Measurements from ENCODE around the gene PET100.

Gene PET100

GRCh38 chr19:7629347-7630054 is at the start of gene PET100, which contains the start of gene XAB2:
Gene PET100 (plus strand): TSS chr19:7629793. CDS start chr19:7629834, 41 bp downstream.
Gene XAB2 (minus strand): TSS chr19:7629545. CDS start chr19:7629527, 18 bp downstream.
- DNase-seq (ENCODE audit: low spot score): peak; percentile 99

DNA sequence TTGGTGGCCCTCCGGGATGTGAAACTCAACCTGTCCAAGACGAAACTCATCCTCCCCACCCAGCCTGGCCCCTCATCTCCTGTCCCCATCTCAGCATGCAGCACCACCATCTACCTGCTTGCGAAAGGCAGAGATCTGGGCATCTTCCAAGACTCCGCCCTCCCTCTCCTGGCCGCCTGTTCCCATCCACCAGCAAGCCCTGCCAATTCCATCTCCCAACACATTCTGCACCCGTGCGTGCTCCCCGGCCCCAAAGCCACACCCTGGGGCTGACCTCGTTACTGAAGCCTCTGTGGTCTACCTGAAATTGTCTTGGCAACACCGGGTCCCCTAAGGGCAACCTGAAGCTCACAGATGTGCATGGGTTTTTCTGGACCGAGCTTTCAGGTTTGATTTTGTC is 47.1 kb upstream of the PET100 start:
- no peak for DNase-seq (ENCODE audit: low spot score)

GRCh38 chr19:7589822-7590221 is 39.8 kb upstream of the PET100 start:
- DNase-seq (ENCODE audit: low spot score): no peak

- DNase-seq (ENCODE audit: low spot score): no peak
These were observed 39.3 kb upstream of the PET100 start for GRCh38 chr19:7590256-7590655.

DNA sequence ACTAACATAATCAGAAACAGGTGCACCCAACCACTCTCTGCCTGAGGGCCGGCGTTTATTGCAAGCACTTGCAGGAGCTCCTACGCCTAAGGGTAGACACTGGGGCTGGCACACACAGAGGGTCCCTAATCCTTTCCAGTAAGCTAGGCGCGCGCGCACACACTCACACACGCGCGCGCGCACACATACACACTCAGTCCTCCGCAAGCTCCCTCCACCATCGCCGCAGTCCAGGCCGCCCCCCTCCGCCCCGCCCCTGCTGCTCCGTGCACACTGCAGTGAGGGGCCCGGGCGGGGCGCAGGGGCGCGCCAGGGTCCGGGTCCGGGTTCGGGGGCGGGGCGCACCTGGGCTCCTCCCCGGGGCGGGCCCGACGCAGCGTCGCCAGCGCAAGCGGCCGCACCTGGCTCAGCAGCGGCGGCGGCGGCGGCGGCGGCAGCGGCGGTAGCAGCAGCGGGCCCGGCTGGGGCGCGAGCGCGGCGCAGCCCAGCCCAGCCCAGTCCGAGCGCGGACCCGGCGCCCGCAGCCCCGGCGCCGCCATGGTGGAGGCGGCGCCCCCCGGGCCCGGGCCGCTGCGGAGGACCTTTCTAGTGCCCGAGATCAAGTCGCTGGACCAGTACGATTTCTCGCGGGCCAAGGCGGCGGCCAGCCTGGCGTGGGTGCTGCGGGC is 34.0 kb upstream of the PET100 start, which contains the start of gene CAMSAP3:
Gene CAMSAP3, plus strand, starts transcription at position 398 of the 668 bp plus-strand sequence. Its CDS starts 140 bp downstream, at position 538.
- DNase-seq (ENCODE audit: low spot score): no peak

DNA sequence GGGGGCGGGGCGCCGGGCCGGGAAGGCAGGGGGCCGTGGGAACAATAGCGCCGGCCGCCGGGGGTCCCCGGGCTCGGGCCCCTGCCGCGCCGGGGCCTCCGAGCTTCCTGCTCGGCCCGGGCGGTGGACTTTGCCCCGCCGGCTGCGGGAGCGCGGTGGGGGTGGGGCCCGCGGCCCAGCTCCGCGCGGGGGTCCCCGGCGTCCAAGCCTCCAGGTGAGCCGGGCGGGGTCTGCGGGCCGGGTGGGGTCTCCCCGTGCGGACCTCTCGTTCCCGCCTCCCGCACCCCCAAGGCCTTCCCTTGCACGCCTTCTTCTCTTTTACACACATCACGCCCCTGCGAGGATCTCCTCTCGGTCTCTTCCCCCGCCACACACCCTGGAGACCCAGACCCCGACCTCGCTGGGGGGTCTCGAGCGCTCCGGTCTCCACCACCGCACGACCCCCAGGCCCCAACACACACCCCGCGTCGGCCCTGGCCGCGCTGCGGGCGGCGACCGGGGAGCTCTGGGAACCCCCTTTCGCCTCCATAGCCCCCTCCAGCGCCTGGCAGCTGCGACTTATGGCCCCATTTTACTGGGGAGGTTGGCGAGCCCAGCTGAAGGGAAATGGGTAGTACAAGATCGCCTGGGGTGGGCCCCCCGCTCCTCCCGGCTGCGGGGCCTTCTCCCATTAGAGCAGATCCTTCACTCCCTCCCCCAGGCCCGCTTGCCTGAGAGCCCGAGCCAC is 33.2 kb upstream of the PET100 start:
- DNase-seq (ENCODE audit: low spot score): no peak

- no peak for DNase-seq (ENCODE audit: low spot score)
These were observed 31.9 kb upstream of the PET100 start for GRCh38 chr19:7597689-7598088.

- no peak for DNase-seq (ENCODE audit: low spot score)
These were observed 31.4 kb upstream of the PET100 start for GRCh38 chr19:7598180-7598579.

DNA sequence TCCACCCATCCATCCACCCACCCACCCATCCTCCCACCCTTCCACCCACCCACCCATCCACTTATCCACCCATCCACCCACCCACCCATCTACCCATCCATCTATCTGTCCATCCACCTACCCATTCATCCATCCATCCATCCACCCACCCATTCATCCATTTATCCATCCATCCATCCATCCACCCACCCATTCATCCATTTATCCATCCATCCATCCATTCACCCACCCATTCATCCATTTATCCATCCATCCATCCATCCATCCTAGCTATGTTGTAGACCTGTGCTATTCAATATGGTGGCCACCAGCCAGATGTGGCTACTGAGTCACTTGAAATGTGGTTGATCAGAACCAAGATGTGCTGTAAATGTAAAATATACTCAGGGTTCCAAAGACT is 28.9 kb upstream of the PET100 start:
- no peak for DNase-seq (ENCODE audit: low spot score)

- no peak for DNase-seq (ENCODE audit: low spot score)
These were observed 27.2 kb upstream of the PET100 start for GRCh38 chr19:7602240-7602934.

GRCh38 chr19:7602935-7603497 is 26.6 kb upstream of the PET100 start:
- no peak for DNase-seq (ENCODE audit: low spot score)

- DNase-seq (ENCODE audit: low spot score): no peak
These were observed 25.7 kb upstream of the PET100 start for GRCh38 chr19:7603919-7604318.

GRCh38 chr19:7605490-7606222 is 23.9 kb upstream of the PET100 start:
- DNase-seq (ENCODE audit: low spot score): peak; percentile 68

GRCh38 chr19:7606289-7606688 is 23.3 kb upstream of the PET100 start:
- no peak for DNase-seq (ENCODE audit: low spot score)

- DNase-seq (ENCODE audit: low spot score): no peak
These were observed 22.2 kb upstream of the PET100 start for GRCh38 chr19:7607212-7607873.

DNA sequence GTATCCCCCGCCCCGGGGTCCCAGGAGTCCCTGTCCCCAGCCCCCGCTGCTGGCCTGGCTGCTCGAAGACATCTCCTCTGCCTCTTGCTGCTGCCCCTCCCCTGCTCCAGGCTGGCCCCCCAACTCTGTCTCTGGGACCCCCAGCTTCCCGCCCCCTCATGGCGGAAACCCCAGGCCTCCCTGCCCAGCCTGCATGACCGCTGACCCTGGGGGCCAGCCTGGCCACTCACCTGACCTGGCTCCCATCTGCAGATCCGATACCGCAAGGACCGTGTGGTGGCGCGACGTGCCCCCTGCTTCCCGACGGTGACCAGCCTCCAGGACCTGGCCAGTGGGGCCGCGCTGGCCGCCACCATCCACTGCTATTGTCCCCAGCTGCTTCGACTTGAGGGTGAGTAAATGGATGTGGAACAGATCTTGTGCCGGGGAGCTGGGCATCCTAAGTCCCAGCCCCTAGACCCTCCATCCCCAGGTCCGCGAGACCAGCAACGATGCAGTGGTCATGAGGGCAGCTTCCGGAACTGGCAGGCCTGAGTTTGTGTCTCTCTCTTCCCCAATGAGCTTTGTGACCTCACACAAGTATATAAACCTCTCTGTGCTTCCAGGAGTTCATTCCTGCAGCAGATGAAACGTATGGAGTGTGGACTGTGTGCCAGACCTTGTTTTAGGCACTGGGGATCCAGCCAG is 21.6 kb upstream of the PET100 start:
- no peak for DNase-seq (ENCODE audit: low spot score)

DNA sequence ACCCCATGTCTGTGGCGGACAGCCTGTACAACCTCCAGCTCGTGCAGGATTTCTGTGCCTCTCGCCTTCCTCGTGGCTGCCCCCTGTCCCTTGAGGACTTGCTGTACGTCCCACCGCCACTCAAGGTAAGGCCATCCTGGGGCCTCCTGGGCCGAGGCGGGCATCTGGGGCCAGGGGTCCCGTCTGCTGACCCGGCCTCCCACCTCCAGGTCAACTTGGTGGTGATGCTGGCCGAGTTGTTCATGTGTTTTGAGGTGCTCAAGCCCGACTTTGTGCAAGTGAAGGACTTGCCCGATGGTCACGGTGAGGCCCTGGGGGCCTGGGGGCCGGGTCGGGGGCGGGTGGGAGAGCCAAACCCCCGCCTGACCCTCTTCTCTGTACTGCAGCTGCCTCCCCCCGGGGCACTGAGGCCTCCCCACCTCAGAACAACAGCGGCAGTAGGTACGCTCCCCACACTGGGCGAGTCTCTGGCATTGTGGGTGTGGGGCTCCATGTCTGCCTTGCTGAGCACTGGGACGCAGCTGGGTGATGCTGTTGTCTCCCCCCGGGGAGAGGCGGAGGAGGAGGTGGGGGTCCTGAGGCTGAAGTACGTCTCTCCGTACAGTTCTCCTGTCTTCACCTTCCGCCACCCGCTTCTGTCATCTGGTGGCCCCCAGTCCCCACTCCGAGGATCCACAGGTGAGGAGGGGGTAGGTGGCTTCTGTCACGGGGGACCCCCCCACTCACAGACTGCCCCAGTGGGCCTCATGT is 18.9 kb upstream of the PET100 start:
- no peak for DNase-seq (ENCODE audit: low spot score)

- DNase-seq (ENCODE audit: low spot score): no peak
These were observed 17.9 kb upstream of the PET100 start for GRCh38 chr19:7611541-7612279.
